IMR-90 (cell line): Measurements from ENCODE around the gene KIF6. TPM values are rescaled to one million over a fixed set of nuclear protein-coding genes. Genes with fewer than 3 reads are reported as not detected.

Experiments
- ATAC-seq: fragments of 200-7000 bp; cut with Tn5 transposase; 2 replicates; pipeline ENCODE4 v1.9.1; 2020; ENCODE audit warnings: low read depth, mild to moderate bottlenecking, moderate library complexity
- BruUV-seq: library from RNA; stranded (reverse); fragments of 400-500 nt; replicated peaks from 2 replicates; lab custom pipeline; 2021; lab: Mats Ljungman, UMichigan
- CTCF ChIA-PET: fragments of 300-600 bp; formaldehyde crosslinking; extraction: SDS; loops from one replicate; lab custom pipeline; 2021; ENCODE audit warnings: antibody characterized with exemption; lab: Yijun Ruan, JAX
- POLR2A ChIA-PET: fragments of 300-600 bp; sonication (Branson Sonifier 250); formaldehyde crosslinking; loops from one replicate; lab custom pipeline; 2022; ENCODE audit warnings: antibody characterized with exemption; ENCODE audit not compliant: unreplicated experiment; lab: Charles Lee
- DNase-seq: peaks from one replicate; pipeline ENCODE4 v3.0.0; 2013
- H2AFZ ChIP-seq: replicated peaks from 2 replicates; pipeline ENCODE3; 2013; ENCODE audit warnings: low read length, mild to moderate bottlenecking; ENCODE audit not compliant: poor library complexity
- H2AK5ac ChIP-seq: 2 replicates; pipeline ENCODE4 v1.6.1; 2013; ENCODE audit warnings: low read depth, low read length, inconsistent platforms
- H2AK9ac ChIP-seq: replicated peaks from 2 replicates; pipeline ENCODE3; 2013; ENCODE audit warnings: mild to moderate bottlenecking, low read depth, low read length, moderate library complexity; ENCODE audit not compliant: poor library complexity
- H2BK120ac ChIP-seq: 2 replicates; pipeline ENCODE4 v1.6.1; 2013; ENCODE audit warnings: low read depth, low read length, inconsistent platforms
- H2BK15ac ChIP-seq: 3 replicates; pipeline ENCODE4 v1.6.1; 2013; ENCODE audit warnings: low read depth, low read length, inconsistent platforms
- H2BK20ac ChIP-seq: 2 replicates; pipeline ENCODE4 v1.6.1; 2013; ENCODE audit warnings: low read depth, mild to moderate bottlenecking, inconsistent platforms, low read length, moderate library complexity
- H2BK5ac ChIP-seq: 2 replicates; pipeline ENCODE4 v1.6.1; 2013; ENCODE audit warnings: mild to moderate bottlenecking, low read depth, low read length, inconsistent platforms; ENCODE audit not compliant: poor library complexity, severe bottlenecking
- H3K14ac ChIP-seq: replicated peaks from 2 replicates; pipeline ENCODE4 v1.6.1; 2013; ENCODE audit warnings: low read depth, low read length, inconsistent platforms
- H3K18ac ChIP-seq: 2 replicates; pipeline ENCODE4 v1.6.1; 2013; ENCODE audit warnings: low read depth, low read length, control low read depth
- H3K23ac ChIP-seq: 2 replicates; pipeline ENCODE4 v1.6.1; 2013; ENCODE audit warnings: low read depth, low read length, inconsistent platforms
- H3K27ac ChIP-seq: 2 replicates; pipeline ENCODE4 v1.5.1; 2013; ENCODE audit warnings: mild to moderate bottlenecking, control low read depth, low read length; ENCODE audit not compliant: insufficient read depth
- H3K27me3 ChIP-seq: 2 replicates; pipeline ENCODE4 v1.6.1; 2013; ENCODE audit warnings: low read length; ENCODE audit not compliant: control insufficient read depth, insufficient read depth
- H3K36me3 ChIP-seq: 2 replicates; pipeline ENCODE4 v1.6.1; 2013; ENCODE audit warnings: low read length, mixed read lengths; ENCODE audit not compliant: control insufficient read depth, insufficient read depth
- H3K4ac ChIP-seq: 2 replicates; pipeline ENCODE4 v1.6.1; 2013; ENCODE audit warnings: low read depth, low read length, inconsistent platforms
- H3K4me1 ChIP-seq: 2 replicates; pipeline ENCODE4 v1.6.1; 2013; ENCODE audit warnings: low read length, mixed read lengths; ENCODE audit not compliant: control insufficient read depth, insufficient read depth
- H3K4me2 ChIP-seq: 2 replicates; pipeline ENCODE4 v1.6.1; 2013; ENCODE audit warnings: low read depth, mild to moderate bottlenecking, control low read depth, low read length, moderate library complexity
- H3K4me3 ChIP-seq: 2 replicates; pipeline ENCODE4 v1.5.1; 2013; ENCODE audit warnings: low read depth, mild to moderate bottlenecking, control low read depth, low read length, moderate library complexity; ENCODE audit not compliant: insufficient read depth
- H3K56ac ChIP-seq: 2 replicates; pipeline ENCODE4 v1.6.1; 2013; ENCODE audit warnings: low read length, inconsistent platforms; ENCODE audit not compliant: insufficient read depth; ENCODE audit errors: extremely low read depth
- H3K79me1 ChIP-seq, 2 experiments: 2 replicates each; pipeline ENCODE4 v1.6.1; 2013; ENCODE audit warnings: low read length in 2 of 2, inconsistent platforms in 1 of 2, low read depth in 1 of 2
- H3K9ac ChIP-seq: 2 replicates; pipeline ENCODE4 v1.6.1; 2013; ENCODE audit warnings: low read depth, low read length, control low read depth
- H3K9me1 ChIP-seq: 2 replicates; pipeline ENCODE4 v1.6.1; 2013; ENCODE audit warnings: low read length, inconsistent platforms; ENCODE audit not compliant: insufficient read depth
- H3K9me3 ChIP-seq: 2 replicates; pipeline ENCODE4 v1.6.1; 2013; ENCODE audit warnings: low read length; ENCODE audit not compliant: control insufficient read depth, insufficient read depth
- H4K20me1 ChIP-seq: 2 replicates; pipeline ENCODE4 v1.6.1; 2013; ENCODE audit warnings: low read length, inconsistent platforms; ENCODE audit not compliant: insufficient read depth
- H4K5ac ChIP-seq: 2 replicates; pipeline ENCODE4 v1.6.1; 2013; ENCODE audit warnings: mild to moderate bottlenecking, low read depth, low read length, control low read depth
- H4K8ac ChIP-seq, 2 experiments: 2 replicates each; pipeline ENCODE4 v1.6.1; 2013; ENCODE audit warnings: low read depth in 2 of 2, low read length in 2 of 2, control low read depth in 1 of 2, inconsistent platforms in 1 of 2
- H4K91ac ChIP-seq: 2 replicates; pipeline ENCODE4 v1.6.1; 2013; ENCODE audit warnings: low read depth, low read length, inconsistent platforms; ENCODE audit not compliant: insufficient read depth
- BHLHE40 ChIP-seq: fragments of 150-350 bp; IDR thresholded peaks from 2 replicates; pipeline ENCODE4 v1.6.1; 2016; ENCODE audit warnings: mild to moderate bottlenecking, low read depth, low read length
- CEBPB ChIP-seq: IDR thresholded peaks from 2 replicates; pipeline ENCODE4 v1.6.1; 2012; ENCODE audit warnings: low read depth, low read length, improper control_type of control experiment
- CHD1 ChIP-seq: IDR thresholded peaks from 2 replicates; pipeline ENCODE4 v1.6.1; 2012; ENCODE audit warnings: low read depth, low read length, improper control_type of control experiment
- CTCF ChIP-seq: conservative IDR thresholded peaks from 2 replicates; pipeline ENCODE4 v1.5.1; 2012; ENCODE audit warnings: mild to moderate bottlenecking, low read depth, low read length, improper control_type of control experiment
- ELK1 ChIP-seq: fragments of 150-350 bp; IDR thresholded peaks from 2 replicates; pipeline ENCODE4 v1.6.1; 2016; ENCODE audit warnings: low read depth, mild to moderate bottlenecking, low read length, moderate library complexity, borderline replicate concordance
- FOS ChIP-seq: fragments of 150-350 bp; IDR thresholded peaks from 2 replicates; pipeline ENCODE4 v1.6.1; 2016; ENCODE audit warnings: low read depth, low read length
- MAFK ChIP-seq: IDR thresholded peaks from 2 replicates; pipeline ENCODE4 v1.6.1; 2012; ENCODE audit warnings: low read depth, low read length, improper control_type of control experiment
- MAZ ChIP-seq: IDR thresholded peaks from 2 replicates; pipeline ENCODE4 v1.6.1; 2012; ENCODE audit warnings: low read depth, mild to moderate bottlenecking, low read length, improper control_type of control experiment, moderate library complexity, borderline replicate concordance
- MXI1 ChIP-seq: IDR thresholded peaks from 2 replicates; pipeline ENCODE4 v1.6.1; 2012; ENCODE audit warnings: low read depth, mild to moderate bottlenecking, low read length, moderate library complexity, borderline replicate concordance
- NFE2L2 ChIP-seq: fragments of 150-350 bp; IDR thresholded peaks from 2 replicates; pipeline ENCODE4 v1.6.1; 2016; ENCODE audit warnings: low read depth, mild to moderate bottlenecking, low read length
- POLR2A ChIP-seq: IDR thresholded peaks from 2 replicates; pipeline ENCODE4 v1.6.1; 2012; ENCODE audit warnings: mild to moderate bottlenecking, low read depth, low read length
- RAD21 ChIP-seq: IDR thresholded peaks from 2 replicates; pipeline ENCODE4 v1.6.1; 2012; ENCODE audit warnings: low read length, improper control_type of control experiment
- RCOR1 ChIP-seq: IDR thresholded peaks from 2 replicates; pipeline ENCODE4 v1.6.1; 2012; ENCODE audit warnings: mild to moderate bottlenecking, low read length, improper control_type of control experiment; ENCODE audit not compliant: insufficient replicate concordance
- RFX5 ChIP-seq: IDR thresholded peaks from 2 replicates; pipeline ENCODE4 v1.8.0; 2012; ENCODE audit warnings: low read depth, mild to moderate bottlenecking, low read length, moderate library complexity
- SMC3 ChIP-seq: fragments of 150-350 bp; IDR thresholded peaks from 2 replicates; pipeline ENCODE4 v1.6.1; 2016; ENCODE audit warnings: low read depth, mild to moderate bottlenecking, antibody characterized with exemption, low read length, moderate library complexity
- USF2 ChIP-seq: fragments of 150-350 bp; IDR thresholded peaks from 2 replicates; pipeline ENCODE4 v1.6.1; 2017; ENCODE audit warnings: mild to moderate bottlenecking, antibody characterized with exemption, low read length, low read depth
- WGBS, 2 experiments: methylation state at CpG; one replicate each; pipeline versions ENCODE4 v1.1.5 to v1.1.7; 2013; ENCODE audit warnings: missing lambda C conversion rate in 2 of 2; ENCODE audit not compliant: insufficient read length in 1 of 2; ENCODE audit errors: extremely low coverage in 2 of 2; 5-methylcytosine and 5-hydroxymethylcytosine counted together
- dilution Hi-C: fragments of 300-500 bp; cut with HindIII; formaldehyde crosslinking; loops from one replicate; pipeline ENCODE4 v1.14.3; 2018; ENCODE audit warnings: low sequenced_read_pairs; ENCODE audit not compliant: unreplicated experiment
- in situ Hi-C: fragments of 300-500 bp; cut with MboI; formaldehyde crosslinking; loops from 3 replicates; pipeline ENCODE4 v1.14.3; 2019; ENCODE audit warnings: low sequenced_read_pairs, inconsistent platforms, mixed read lengths
- intact Hi-C: fragments of 100-400 bp; cut with micrococcal nuclease; formaldehyde crosslinking; loops from 2 replicates; pipeline ENCODE4 v1.10.0; 2022
- polyA plus RNA-seq, 3 experiments: library from polyadenylated mRNA; depleted of rRNA; stranded (reverse); fragments of >200 nt; gene quantifications; 2 replicates each; pipeline ENCODE4 v1.2.3, GENCODE V29; 2012; ENCODE audit warnings: low replicate concordance in 1 of 3
- total RNA-seq: library from RNA; depleted of rRNA; stranded (reverse); fragments of >200 nt; gene quantifications from 2 replicates; pipeline ENCODE4 v1.2.3, GENCODE V29; 2012

KIF6 gene
- total and polyA plus RNA-seq, 2 of the 4 experiments (the other 2 are of a cell fraction) = under 0.01 to 0.10 TPM

- Histone ChIP-seq H3K27ac (no peak overlapping the region), H3K9ac (no peak overlapping the region), H3K79me1 (no peaks in the 10 kb centered on the region), H4K8ac (no peak overlapping the region), H4K91ac (no peak overlapping the region), H2AK5ac (no peak overlapping the region), H3K36me3 (no peaks in the 10 kb centered on the region), H4K20me1 (no peaks in the 10 kb centered on the region), H3K14ac (no peak overlapping the region), H3K23ac (no peak overlapping the region), H3K9me3 (no peaks in the 10 kb centered on the region; the same call in 1 of the 2 replicates), H3K4ac (no peak overlapping the region), H3K4me1 (no peaks in the 10 kb centered on the region), H3K18ac (no peak overlapping the region), H3K9me1 (no peaks in the 10 kb centered on the region), H2BK120ac (no peak overlapping the region), H2BK15ac (no peak overlapping the region), H2AFZ (no peak overlapping the region), H3K27me3 (no peaks in the 10 kb centered on the region), H2BK5ac (no peak overlapping the region), H3K4me3 (no peak overlapping the region), H2BK20ac (no peak overlapping the region), H2AK9ac (no peak overlapping the region), H4K5ac (no peak overlapping the region), H3K56ac (no peak overlapping the region), H3K4me2 (no peak overlapping the region)
- ChIA-PET POLR2A (no interaction called here), CTCF (no interaction called here)
- BruUV-seq = no TSS peak
- in situ Hi-C loops (no loop called here), dilution Hi-C loops (no loop called here), intact Hi-C loops (no loop called here)
- DNase-seq (no peak), ATAC-seq (no peak)
- TF ChIP-seq CEBPB (no peak), BHLHE40 (no peak), MAFK (no peak), ELK1 (no peak), RAD21 (no peak), MXI1 (no peak), POLR2A (no peak), MAZ (no peak), RFX5 (no peak), CTCF (no peak), CHD1 (no peak), SMC3 (no peak), NFE2L2 (no peak), FOS (no peak), USF2 (no peak), RCOR1 (no peak)
- WGBS, 2 experiments = 84% methylated on average over 7 of the region's 12 CpGs; no CpG with 5 or more reads in 1 of the 2 experiments
Observed at GRCh38 chr6:39540454-39540853, 184.8 kb downstream of the KIF6 start.
